ENCODE measurements around the gene FAM174C.
A peak's percentile ranks its signal among the peaks of the same experiment; 100 is the strongest.
"Not testable (repeated sequence)": the region's sequence is repeated elsewhere in the genome, so short reads cannot be mapped to it uniquely, and the experiment has no call there.

FAM174C gene

GRCh38 chr19:1307755-1308303 lies 32.5 kb downstream of the FAM174C start:
- no peak for DNase-seq

GRCh38 chr19:1308718-1309117 lies 33.4 kb downstream of the FAM174C start:
- no peak for DNase-seq

DNA sequence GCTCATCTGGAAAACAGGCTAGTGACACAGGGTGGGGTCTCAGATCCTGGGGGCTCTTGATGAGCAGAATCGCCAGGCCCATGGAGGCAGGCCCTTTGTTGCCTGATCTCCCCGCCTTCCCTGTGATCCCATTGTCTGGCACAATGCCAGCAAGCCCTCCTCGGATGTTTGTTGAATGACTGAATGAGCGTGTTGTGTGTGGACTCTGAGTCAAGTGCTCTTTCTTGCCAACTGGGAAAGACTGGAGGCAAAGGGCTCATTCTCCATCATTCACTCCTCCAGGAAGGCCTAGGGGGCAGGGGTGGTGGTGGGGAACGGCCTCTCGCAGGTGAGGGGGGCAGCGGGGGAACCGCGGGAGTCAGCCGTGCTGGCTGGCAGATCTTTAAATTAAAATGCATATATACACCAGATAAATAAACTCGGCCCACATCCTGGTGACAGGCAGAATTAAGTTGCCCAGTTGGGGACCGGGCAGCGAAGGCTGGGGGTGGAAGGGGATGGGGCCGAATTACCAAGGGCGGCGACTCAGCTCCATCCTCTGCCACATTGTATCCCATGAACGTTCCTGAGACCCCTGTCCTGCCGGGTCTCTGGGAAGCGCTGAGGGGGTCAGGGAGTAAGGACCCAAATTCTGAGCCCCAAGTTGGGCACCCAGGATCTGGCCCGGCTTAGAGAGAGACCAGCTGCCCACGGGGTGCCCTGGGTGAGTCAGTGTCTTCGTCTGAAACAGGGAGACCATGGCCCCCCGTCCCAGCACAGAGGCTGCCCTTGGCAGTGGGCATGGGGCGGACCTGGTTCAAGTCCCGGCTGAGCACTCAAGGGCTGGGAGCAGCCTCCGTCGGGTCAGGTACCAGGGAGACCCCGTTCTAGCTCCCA lies 34.9 kb downstream of the FAM174C start:
- DNase-seq = no peak

DNA sequence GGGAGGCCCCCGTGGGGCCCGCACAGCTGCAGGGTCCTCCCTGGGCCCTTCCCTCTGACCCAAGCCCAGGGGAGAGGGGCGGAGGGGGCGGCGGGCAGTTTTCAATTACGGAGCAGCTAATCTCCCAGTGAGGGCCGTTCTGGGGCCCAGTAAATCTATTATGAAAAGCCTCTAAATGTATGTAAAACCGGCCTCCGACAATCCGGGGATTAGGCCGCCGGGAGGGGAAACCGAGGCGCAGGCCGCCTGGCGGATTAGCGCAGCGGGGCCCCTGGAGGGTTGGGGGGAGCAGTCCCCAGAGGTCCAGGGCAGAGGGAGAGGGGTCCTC lies 35.5 kb downstream of the FAM174C start:
- DNase-seq = no peak

DNA sequence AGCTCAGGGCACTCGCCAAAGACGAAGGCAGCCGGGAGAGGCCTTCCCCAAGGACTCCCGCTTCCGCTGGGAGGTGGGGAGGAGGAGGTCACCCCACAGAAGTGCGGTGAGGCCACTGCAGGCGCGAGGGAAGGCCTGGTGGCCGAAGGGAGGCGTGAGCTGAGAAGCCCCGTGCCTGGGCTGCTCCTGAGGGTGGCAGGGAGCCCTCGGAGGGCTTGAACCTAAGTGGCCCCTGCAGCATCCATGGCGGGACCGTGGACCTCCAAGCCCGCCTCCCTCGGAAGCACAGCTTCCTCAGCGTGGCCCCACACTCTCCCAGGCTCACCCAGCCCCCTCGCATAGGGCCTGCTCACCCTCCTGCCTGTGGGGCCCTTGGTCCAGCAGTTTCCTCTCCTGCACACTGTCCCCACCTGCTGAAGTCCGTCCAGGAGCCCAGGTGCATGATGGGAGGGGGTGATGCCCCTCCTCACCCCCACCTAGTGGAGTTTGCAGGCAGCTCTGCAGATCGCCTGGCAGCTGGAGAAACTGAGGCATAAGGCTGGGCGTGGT lies 36.3 kb downstream of the FAM174C start:
- DNase-seq = no peak

DNA sequence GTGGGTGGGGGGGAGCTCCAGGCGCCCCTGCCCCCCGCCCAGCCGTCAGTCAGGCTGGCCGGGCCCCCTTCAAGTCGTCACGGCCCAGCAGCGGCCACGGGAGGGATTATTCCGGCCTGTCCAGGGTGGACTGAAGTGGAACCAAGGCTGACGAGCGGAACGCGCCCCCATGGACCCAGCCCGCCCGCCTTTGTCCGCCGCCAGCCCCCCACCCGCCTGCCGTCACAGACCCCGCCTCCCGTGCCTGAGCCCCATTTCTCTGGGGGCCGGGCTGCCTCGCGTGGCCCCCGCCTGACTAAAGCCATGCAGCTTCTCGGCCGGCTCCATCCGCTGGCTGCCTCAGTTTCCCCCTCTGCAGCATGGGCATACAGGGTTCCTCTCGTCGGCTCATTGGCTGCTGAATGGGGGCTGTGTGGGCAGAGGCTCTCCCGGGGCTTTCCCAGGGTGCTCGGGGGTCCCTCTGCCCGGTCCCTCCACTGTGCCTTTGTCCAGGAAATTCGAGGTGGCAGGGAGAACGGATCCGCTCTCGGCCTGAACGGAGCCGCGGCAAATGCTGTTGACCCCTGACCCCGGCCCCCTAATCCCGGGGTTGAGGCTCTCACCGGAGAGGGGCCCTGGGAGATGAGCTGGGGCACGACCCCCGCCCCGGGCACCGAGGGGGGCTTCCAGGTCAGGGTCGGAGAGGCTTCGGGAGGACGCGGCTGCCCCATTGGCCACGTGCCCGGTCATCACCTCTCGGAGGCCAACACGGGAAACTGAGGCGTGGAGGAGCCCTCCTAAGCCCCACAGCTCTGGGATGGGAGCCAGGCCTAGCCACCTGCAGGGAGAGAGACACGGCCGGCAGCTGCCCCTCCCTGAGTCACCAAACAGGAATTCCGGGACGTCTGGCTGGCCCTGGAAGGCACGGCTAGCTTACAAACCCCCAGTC lies 37.7 kb downstream of the FAM174C start:
- DNase-seq = peak; percentile 73

GRCh38 chr19:1313695-1314613 lies 38.6 kb downstream of the FAM174C start:
- DNase-seq = no peak

DNA sequence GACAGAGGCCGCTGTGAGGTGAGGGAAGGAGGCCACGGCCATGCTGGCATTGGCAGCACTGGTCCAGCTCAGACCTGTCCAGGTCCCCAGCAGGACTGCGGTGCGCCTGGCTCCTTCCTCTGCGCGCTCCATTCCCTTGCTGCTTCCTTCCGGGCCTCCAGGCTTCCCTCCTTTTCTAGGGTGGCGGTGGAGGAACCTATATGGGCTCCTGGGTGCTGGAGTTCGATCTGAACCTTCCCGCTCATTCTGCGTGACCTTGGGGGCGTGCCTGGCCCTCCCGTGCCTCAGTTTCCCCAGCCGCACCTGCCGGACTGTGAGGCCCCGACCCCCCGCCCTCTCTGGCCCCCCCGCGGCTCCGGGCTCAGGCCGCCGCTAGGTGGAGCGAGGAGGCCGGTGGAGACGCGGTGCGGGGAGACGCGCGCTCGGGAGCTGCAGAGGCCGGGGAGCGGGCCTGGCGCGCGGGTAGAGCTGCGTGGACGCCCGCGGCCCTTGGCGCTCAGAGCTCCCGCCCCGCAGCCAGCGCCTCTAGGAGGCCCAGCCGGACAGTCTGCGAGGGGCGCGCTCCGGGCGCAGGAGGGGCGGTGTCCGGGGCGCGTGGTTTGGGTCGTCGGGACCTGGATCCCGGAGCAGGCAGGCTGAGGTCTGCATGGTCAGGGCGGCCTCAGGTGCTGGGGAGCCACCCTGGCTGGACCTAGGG lies 40.3 kb downstream of the FAM174C start:
- DNase-seq = peak; percentile 43

DNA sequence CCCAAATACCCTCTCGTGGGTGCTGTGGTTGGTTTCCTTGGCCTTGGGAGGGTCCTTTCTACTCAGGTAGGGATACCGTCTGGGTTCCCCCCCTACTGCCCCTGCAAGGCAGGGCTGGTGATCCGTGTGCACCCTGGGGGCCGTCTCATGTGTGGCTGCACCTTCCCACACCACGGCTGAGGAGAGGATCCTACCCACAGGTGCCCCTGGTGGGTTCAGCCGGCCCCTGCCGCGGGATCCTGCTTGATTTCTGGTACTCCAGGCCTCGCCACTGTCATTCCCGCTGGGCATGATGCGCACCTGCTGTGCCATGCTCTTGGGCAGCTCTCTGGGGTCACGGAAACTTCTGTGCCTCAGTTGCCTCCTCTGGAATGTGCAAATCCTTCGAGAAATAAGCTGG lies 41.1 kb downstream of the FAM174C start:
- DNase-seq = no peak

DNA sequence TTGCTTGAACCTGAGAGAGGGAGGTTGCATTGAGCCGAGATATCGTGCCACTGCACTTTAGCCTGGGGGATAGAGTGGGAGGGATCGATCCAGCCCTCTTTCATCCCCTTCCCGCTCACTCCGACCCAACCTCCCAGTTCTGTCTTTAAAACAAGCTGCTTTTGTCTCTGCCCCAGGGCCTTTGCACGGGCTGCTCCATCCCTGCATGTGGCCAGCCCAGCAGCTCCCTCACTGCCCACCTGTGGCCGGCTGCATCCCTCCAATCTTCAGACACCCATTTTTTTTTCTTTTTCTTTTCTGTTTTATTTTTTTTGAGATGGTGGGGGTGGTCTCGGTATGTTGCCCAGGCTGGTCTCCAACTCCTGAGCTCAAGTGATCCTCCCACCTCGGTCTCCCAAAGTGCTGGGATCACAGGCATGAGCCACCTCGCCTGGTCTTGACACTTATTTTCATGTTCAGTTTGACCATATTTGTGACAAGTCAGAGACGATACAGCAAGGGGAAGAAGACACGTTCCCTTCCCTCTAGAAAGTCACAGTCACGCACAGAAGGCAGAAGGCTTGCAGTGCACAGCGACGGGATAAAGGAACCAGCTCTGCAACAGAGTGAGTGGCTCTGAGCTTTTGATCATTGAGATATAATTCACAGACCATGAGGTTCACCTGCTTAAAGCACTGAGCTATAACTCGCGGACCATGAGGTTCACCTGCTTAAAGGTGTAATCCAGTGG lies 42.1 kb downstream of the FAM174C start:
- no peak for DNase-seq

- no peak for DNase-seq
These were observed 43.5 kb downstream of the FAM174C start for GRCh38 chr19:1318678-1319471.

DNA sequence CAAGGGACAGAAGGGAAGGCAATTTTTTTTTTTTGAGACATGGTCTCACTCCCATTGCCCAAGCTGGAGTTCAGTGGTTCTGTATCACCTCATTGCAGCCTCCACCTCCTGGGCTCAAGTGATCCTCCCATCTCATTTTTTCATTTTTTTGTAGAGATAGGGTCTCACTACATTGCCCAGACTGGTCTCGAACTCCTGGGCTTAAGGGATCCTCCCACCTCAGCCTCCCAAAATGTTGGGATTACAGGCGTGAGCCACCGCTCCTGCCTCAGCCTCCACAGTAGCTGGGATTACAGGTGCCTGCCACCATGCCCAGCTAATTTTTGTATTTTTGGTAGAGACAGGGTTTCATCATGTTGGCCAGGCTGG lies 44.9 kb downstream of the FAM174C start:
- DNase-seq = not testable (repeated sequence)

DNA sequence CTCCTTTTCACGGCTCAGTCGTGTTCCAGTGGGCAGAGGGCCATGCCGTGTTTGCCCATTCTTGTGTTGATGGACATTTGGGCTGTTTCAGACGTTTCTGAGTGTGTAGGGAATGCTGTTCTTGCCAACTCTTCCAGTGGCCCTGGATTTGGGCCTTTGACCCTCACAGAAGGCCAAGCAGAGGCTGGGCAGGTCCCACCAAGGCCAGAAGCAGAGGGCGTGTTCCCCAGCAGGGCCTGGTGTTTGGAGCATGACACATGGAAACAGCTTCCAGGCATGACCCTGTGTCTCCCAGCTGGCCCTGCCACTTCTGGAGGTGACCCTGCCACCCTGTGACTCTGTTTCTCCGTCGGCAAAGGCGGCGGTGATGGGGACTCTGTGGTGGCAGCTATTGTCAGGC lies 46.2 kb downstream of the FAM174C start:
- DNase-seq = no peak

DNA sequence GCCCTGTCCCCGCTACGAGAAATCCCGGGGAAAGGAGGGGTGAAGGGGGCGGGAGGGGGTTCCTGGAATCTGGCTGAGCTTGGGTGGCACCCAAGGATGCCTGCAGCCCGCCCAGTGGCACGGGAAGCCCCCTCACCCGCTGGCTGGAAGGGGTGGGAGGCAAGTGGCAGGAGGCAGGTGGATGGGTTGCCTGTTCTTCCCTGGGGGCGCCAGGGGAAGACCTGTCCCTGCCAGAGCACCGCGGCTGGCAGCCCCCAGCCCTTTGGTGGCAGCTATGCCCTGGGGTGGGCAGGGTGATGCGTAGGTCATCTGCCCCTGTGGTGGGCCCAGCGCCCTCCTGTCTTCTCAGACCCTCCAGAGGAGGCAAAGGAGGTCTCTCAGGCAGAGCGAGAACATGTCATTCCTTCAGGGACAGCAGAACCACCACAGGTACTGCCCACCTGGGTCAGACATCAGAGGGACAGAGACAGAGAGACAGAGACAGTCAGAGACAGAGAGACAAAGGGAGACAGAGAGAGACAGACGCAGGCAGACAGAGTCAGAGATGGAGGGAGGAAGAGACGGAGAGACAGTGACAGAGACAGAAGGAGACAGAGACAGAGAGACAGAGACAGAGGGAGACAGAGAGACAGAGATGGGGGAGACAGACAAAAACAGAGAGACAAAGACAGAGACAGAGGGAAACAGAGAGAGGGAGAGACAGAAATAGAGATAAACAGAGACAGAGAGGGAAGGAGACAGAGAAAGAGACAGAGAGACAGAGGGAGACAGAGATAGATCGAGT lies 47.1 kb downstream of the FAM174C start:
- DNase-seq = no peak

DNA sequence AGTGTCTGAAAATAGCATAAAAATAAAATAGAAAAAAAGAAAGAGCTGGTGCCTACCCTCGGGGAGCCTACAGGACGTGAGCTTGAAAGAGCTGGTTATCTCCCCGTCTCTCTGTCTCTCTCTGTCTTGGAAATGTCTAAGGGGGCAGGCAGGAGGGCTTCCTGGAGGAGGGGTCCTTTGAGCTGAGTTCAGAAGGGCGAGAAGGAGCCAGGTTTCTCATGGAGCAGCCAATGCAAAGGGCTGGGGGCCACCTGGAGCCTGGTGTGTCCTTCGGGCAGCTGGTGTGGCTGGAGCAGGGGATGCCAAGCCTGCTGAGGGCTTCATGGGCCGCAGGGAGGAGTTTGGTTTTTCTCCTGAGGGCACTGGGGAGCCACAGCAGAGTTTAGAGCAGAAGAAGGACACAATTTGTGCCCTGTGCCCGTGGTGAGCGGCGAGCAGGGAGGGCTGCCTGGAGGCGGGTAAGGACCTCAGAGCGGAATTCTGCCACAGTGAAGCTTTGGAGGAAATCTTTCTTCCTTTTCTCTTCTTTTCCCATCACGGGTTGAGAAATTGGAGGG lies 49.0 kb downstream of the FAM174C start:
- no peak for DNase-seq

GRCh38 chr19:1324806-1325567 lies 49.7 kb downstream of the FAM174C start:
- peak; percentile 78 for DNase-seq

DNA sequence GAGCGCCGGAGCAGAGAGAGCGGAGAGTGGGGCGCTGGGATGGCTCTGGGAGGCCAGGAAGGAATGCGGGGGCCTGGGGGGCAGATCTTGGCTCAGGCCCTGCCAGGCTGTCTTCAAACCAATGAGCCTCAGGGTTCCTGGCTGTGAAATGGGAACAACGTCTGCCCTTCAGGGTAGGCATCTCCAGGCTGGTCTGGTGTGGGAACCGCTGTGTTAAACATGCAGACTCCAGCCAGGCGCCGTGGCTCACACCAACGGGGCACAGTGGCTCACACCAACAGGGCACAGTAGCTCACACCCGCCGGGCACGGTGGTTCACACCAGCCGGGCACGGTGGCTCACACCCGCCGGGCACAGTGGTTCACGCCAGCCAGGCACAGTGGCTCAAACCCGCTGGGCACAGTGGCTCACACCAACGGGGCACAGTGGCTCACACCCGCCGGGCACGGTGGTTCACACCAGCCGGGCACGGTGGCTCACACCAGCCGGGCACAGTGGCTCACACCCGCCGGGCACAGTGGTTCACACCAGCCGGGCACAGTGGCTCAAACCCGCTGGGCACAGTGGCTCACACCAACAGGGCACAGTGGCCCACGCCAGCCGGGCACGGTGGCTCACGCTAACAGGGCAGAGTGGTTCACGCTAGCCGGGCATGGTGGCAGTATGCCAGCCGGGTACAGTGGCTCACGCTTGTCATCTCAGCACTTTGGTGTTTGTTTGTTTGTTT lies 50.4 kb downstream of the FAM174C start:
- DNase-seq = no peak
